Gastrocnemius medialis (tissue), 4 donors: Measurements from ENCODE around the gene NUDT4. TPM values are rescaled to one million over a fixed set of nuclear protein-coding genes. Genes with fewer than 3 reads are reported as not detected.
"Not testable (repeated sequence)": the region's sequence is repeated elsewhere in the genome, so short reads cannot be mapped to it uniquely, and the experiment has no call there.

Source experiments
- ATAC-seq, 2 donors: fragments of 150-250 bp; one replicate each; pipeline ENCODE4 v1.9.1; 2016
- DNase-seq, 2 donors: peaks; one replicate each; pipeline ENCODE4 v3.0.0-alpha.2; 2019
- H3K27ac ChIP-seq, 4 donors: fragments of 200-600 bp; sonication (generic); 1 replicate in 1 of 4; 2 replicates in 3 of 4; pipeline ENCODE4 v1.5.1; 2016 to 2018; ENCODE audit warnings: mild to moderate bottlenecking in 2 of 4, moderate library complexity in 1 of 4
- H3K27me3 ChIP-seq, 3 donors: fragments of 200-600 bp; sonication (generic) in 2 of 3; 1 replicate in 1 of 3; 2 replicates in 2 of 3; pipeline versions ENCODE4 v1.5.1 to v1.6.0; 2016 to 2019; ENCODE audit warnings: mild to moderate bottlenecking in 1 of 3, moderate library complexity in 1 of 3
- H3K36me3 ChIP-seq, 2 donors: fragments of 200-600 bp; sonication (generic) in 1 of 2; one replicate each; pipeline ENCODE4 v1.5.1; 2017 to 2018
- H3K4me1 ChIP-seq, 2 donors: fragments of 200-600 bp; sonication (generic) in 1 of 2; one replicate each; pipeline ENCODE4 v1.5.1; 2016 to 2017; ENCODE audit warnings: mild to moderate bottlenecking in 2 of 2
- H3K4me3 ChIP-seq, 4 donors: fragments of 200-600 bp; sonication (generic) in 3 of 4; 1 replicate in 1 of 4; 2 replicates in 3 of 4; pipeline ENCODE4 v1.5.1; 2016 to 2019; ENCODE audit warnings: mild to moderate bottlenecking in 2 of 4
- H3K9me3 ChIP-seq, 3 donors: fragments of 200-600 bp; sonication (generic) in 2 of 3; 1 replicate in 1 of 3; 2 replicates in 2 of 3; pipeline ENCODE4 v1.5.1; 2016 to 2019
- POLR2A ChIP-seq, 2 donors: fragments of 450-650 bp; IDR thresholded peaks; one replicate each; pipeline ENCODE4 v1.6.1; 2017; ENCODE audit warnings: antibody characterized with exemption in 2 of 2, mild to moderate bottlenecking in 2 of 2, moderate library complexity in 2 of 2
- in situ Hi-C, 4 donors: fragments of 200-750 bp; cut with MboI; loops; one replicate each; pipeline versions ENCODE4 v1.15.0 to v1.8.0; 2017; ENCODE audit warnings: low sequenced_read_pairs in 4 of 4
- intact Hi-C: fragments of 100-400 bp; cut with DNase I; formaldehyde crosslinking; loops from one replicate; pipeline ENCODE4 v1.15.1; 2023; ENCODE audit warnings: low total_unique reads
- total RNA-seq, 4 donors: library from RNA; depleted of rRNA; stranded (reverse); fragments of >200 nt; gene quantifications; one replicate each; pipeline versions ENCODE4 v1.1.0 to v1.2.3, GENCODE V29; 2016
- TF ChIP-seq, protein P1 (sequence below), 5 experiments: fragments of 450-650 bp in 3 of 5; fragments of 200-600 bp in 2 of 5; sonication (generic) in 2 of 5; IDR thresholded peaks in 4 of 5; conservative IDR thresholded peaks in 1 of 5; 1 replicate in 4 of 5; 2 replicates in 1 of 5; pipeline ENCODE4 v1.5.1; 2016 to 2019; ENCODE audit warnings: antibody characterized with exemption in 5 of 5, mild to moderate bottlenecking in 3 of 5, moderate library complexity in 3 of 5

Gene NUDT4
- total RNA-seq, 4 donors from 2014 or later: 26.8 to 299 (median 51.1) TPM

GRCh38 chr12:93412396-93412795 lies 34.7 kb downstream of the NUDT4 start:
- not testable (repeated sequence) for DNase-seq, H3K9me3 ChIP-seq, H3K36me3 ChIP-seq, ATAC-seq, H3K4me3 ChIP-seq, H3K27me3 ChIP-seq
- peaks cover 57 to 68% of the 10 kb centered on the region in 2 donors for H3K4me1 ChIP-seq
- H3K27ac ChIP-seq: peak overlapping the region; percentile 1 to 30 (median 19)
- in situ Hi-C loops: loop anchor here in 2 of 4 donors (10.0 kb wide), 2 partner anchors 428 to 628 kb away; no protein-coding TSS in a partner anchor
- intact Hi-C loops: loop anchor here (5.0 to 10.0 kb wide), 2 partner anchors 35 to 288 kb away; partner anchors contain the start of gene NUDT4

GRCh38 chr12:93413064-93413463 lies 35.3 kb downstream of the NUDT4 start:
- no peak overlapping the region for H3K4me3 ChIP-seq
- intact Hi-C loops (loop anchor here (5.0 to 10.0 kb wide), 2 partner anchors 36 to 288 kb away; partner anchors contain the start of gene NUDT4), in situ Hi-C loops (loop anchor here in 2 of 4 donors (10.0 kb wide), 2 partner anchors 428 to 628 kb away; no protein-coding TSS in a partner anchor)
- TF ChIP-seq POLR2A (IDR thresholded peaks at IDR 0.05): no peak
- TF ChIP-seq, protein P1, sequence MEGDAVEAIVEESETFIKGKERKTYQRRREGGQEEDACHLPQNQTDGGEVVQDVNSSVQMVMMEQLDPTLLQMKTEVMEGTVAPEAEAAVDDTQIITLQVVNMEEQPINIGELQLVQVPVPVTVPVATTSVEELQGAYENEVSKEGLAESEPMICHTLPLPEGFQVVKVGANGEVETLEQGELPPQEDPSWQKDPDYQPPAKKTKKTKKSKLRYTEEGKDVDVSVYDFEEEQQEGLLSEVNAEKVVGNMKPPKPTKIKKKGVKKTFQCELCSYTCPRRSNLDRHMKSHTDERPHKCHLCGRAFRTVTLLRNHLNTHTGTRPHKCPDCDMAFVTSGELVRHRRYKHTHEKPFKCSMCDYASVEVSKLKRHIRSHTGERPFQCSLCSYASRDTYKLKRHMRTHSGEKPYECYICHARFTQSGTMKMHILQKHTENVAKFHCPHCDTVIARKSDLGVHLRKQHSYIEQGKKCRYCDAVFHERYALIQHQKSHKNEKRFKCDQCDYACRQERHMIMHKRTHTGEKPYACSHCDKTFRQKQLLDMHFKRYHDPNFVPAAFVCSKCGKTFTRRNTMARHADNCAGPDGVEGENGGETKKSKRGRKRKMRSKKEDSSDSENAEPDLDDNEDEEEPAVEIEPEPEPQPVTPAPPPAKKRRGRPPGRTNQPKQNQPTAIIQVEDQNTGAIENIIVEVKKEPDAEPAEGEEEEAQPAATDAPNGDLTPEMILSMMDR (IDR thresholded peaks at IDR 0.05 in 4 of 5, conservative IDR thresholded peaks at IDR 0.05 in 1 of 5): no peak
- no peaks in the 10 kb centered on the region for H3K36me3 ChIP-seq
- ATAC-seq (no peak), DNase-seq (no peak)
- H3K9me3 ChIP-seq: no peaks in the 10 kb centered on the region
- no peaks in the 10 kb centered on the region for H3K27me3 ChIP-seq
- H3K27ac ChIP-seq: peak overlapping the region in 3 of 4 donors; percentile 1 to 34 (median 30)
- peaks cover 56 to 69% of the 10 kb centered on the region in 2 donors for H3K4me1 ChIP-seq

DNA sequence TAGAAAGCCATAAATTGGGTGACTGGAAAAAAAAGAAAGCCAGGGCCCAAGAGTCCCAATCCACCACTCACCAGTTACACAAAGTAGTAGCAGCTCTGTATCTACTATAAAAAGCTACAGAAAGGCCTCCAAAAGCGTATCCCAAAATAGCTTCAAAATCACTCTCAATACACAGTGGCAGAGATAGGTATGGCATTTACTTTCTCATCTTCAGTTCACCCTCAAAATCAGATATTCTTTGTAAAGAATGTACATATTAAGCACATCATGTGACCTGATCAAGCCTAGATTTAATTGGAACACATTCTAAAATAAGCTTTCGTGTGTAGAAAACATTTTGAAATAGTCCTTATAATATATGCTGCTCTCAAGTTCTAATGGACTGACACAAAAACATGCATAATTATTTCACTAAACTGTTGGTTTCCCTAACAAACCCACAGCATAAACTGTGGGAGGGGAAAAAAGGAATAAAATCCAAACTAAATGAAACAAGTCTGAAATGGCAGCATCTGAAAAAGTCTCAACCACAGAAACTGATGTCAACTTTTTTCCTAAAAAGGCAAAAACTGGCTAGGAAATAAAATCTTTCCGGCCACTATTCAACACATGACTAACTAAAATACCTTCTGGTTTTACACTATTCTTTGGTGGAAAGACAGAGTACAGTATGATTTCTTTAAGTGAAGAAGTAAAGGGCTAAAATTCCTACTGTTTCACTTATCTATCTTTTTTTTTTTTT lies 38.2 kb downstream of the NUDT4 start:
- Histone ChIP-seq H3K27me3 (no peaks in the 10 kb centered on the region), H3K9me3 (no peaks in the 10 kb centered on the region), H3K36me3 (no peaks in the 10 kb centered on the region), H3K4me1 (peaks cover 46 to 66% of the 10 kb centered on the region in 2 donors), H3K27ac (peak overlapping the region; percentile 64 to 77 (median 71)), H3K4me3 (no peak overlapping the region)
- in situ Hi-C loops: loop anchor here in 2 of 4 donors (10.0 kb wide), 2 partner anchors 431 to 631 kb away; no protein-coding TSS in a partner anchor
- TF ChIP-seq POLR2A (IDR thresholded peaks at IDR 0.05): no peak
- TF ChIP-seq, protein P1 (IDR thresholded peaks at IDR 0.05 in 4 of 5, conservative IDR thresholded peaks at IDR 0.05 in 1 of 5): peak in 2 of 5 experiments; percentile 8 to 38
- ATAC-seq (peak; percentile 56 to 63), DNase-seq (no peak)
- intact Hi-C loops: loop anchor here (5.0 to 10.0 kb wide), 2 partner anchors 291 to 629 kb away; no protein-coding TSS in a partner anchor

- ATAC-seq: no peak
- Histone ChIP-seq H3K27ac (peak overlapping the region; percentile 10 to 71 (median 56)), H3K9me3 (no peaks in the 10 kb centered on the region), H3K27me3 (no peaks in the 10 kb centered on the region), H3K4me3 (no peak overlapping the region), H3K4me1 (peaks cover 50 to 60% of the 10 kb centered on the region in 2 donors), H3K36me3 (no peaks in the 10 kb centered on the region)
- in situ Hi-C loops (loop anchor here in 2 of 4 donors (10.0 kb wide), 2 partner anchors 433 to 633 kb away; no protein-coding TSS in a partner anchor), intact Hi-C loops (loop anchor here (5.0 to 10.0 kb wide), 2 partner anchors 293 to 631 kb away; no protein-coding TSS in a partner anchor)
- no peak for DNase-seq
- TF ChIP-seq, protein P1 (IDR thresholded peaks at IDR 0.05 in 4 of 5, conservative IDR thresholded peaks at IDR 0.05 in 1 of 5): no peak
- no peak for TF ChIP-seq POLR2A (IDR thresholded peaks at IDR 0.05)
Observed at GRCh38 chr12:93417967-93418480, 40.3 kb downstream of the NUDT4 start.
